K562 (cell line): ENCODE measurements around the gene ANXA1. TPM values are rescaled to one million over a fixed set of nuclear protein-coding genes. Genes with fewer than 3 reads are reported as not detected.

Experiments
- ATAC-seq: fragments of 200-7000 bp; cut with Tn5 transposase; 3 replicates; pipeline ENCODE4 v1.9.1; 2020; ENCODE audit warnings: moderate library complexity
- BruUV-seq: library from RNA; stranded (reverse); fragments of 400-500 nt; replicated peaks from 2 replicates; lab custom pipeline; 2021; lab: Mats Ljungman, UMichigan
- CTCF ChIA-PET: fragments of 300-600 bp; formaldehyde crosslinking; extraction: SDS; loops from one replicate; lab custom pipeline; 2021; ENCODE audit warnings: low intra/inter-chr PET ratio; lab: Yijun Ruan, JAX
- POLR2A ChIA-PET: fragments of 300-600, 350-650 bp; sonication (Branson Sonifier 250); formaldehyde crosslinking; extraction: SDS; loops from one replicate; lab custom pipeline; 2021; ENCODE audit warnings: antibody characterized with exemption, inconsistent platforms; lab: Yijun Ruan, JAX
- DNase-seq, 4 experiments: peaks; one replicate each; pipeline versions ENCODE4 v3.0.0 to v3.0.0-alpha.2; 2011 to 2018; ENCODE audit warnings: low spot score in 3 of 4, mixed read lengths in 3 of 4; ENCODE audit errors: extremely low read depth in 1 of 4
- FAIRE-seq: peaks from 2 replicates; lab custom pipeline; 2011; peaks lifted over from hg19 to GRCh38; lab: Jason Lieb, UNC
- H2AFZ ChIP-seq: 2 replicates; pipeline ENCODE4 v1.6.0; 2011; ENCODE audit warnings: low read depth, low read length, control low read depth, inconsistent platforms
- H3K27ac ChIP-seq: fragments of 200-600 bp; 3 replicates; pipeline ENCODE4 v1.8.0; 2011; ENCODE audit warnings: low read depth, mild to moderate bottlenecking, control low read depth, inconsistent platforms, low read length, moderate library complexity, mixed read lengths; ENCODE audit errors: extremely low read depth
- H3K27me3 ChIP-seq, 2 experiments: fragments of 300-600 bp in 1 of 2; 2 replicates in 1 of 2; 3 replicates in 1 of 2; pipeline versions ENCODE4 v1.6.0 to v1.8.0; 2011; ENCODE audit warnings: inconsistent platforms in 2 of 2, low read length in 2 of 2, mild to moderate bottlenecking in 1 of 2, mixed read lengths in 1 of 2, moderate library complexity in 1 of 2; ENCODE audit not compliant: control insufficient read depth in 2 of 2, insufficient read depth in 2 of 2
- H3K36me3 ChIP-seq: fragments of 300-600 bp; 3 replicates; pipeline ENCODE4 v1.8.0; 2011; ENCODE audit warnings: mild to moderate bottlenecking, low read length, inconsistent platforms; ENCODE audit not compliant: control insufficient read depth, insufficient read depth
- H3K4me1 ChIP-seq, 2 experiments: fragments of 200-600 bp in 1 of 2; replicated peaks in 1 of 2; 2 replicates in 1 of 2; 3 replicates in 1 of 2; pipeline versions ENCODE4 v1.5.1 to v1.8.0; 2011; ENCODE audit warnings: inconsistent platforms in 2 of 2, low read length in 2 of 2, mild to moderate bottlenecking in 1 of 2, mixed read lengths in 1 of 2, moderate library complexity in 1 of 2; ENCODE audit not compliant: control insufficient read depth in 2 of 2, insufficient read depth in 2 of 2
- H3K4me2 ChIP-seq: 2 replicates; pipeline ENCODE4 v1.6.1; 2011; ENCODE audit warnings: low read length, control low read depth, inconsistent platforms, mixed read lengths; ENCODE audit not compliant: insufficient read depth
- H3K4me3 ChIP-seq: fragments of 200-600 bp; sonication (generic), shearing (Covaris generic); 2 replicates; pipeline ENCODE4 v1.5.1; 2016; ENCODE audit warnings: control low read depth, inconsistent platforms
- H3K79me2 ChIP-seq: fragments of 200-600 bp; 3 replicates; pipeline ENCODE4 v1.8.0; 2011; ENCODE audit warnings: low read length, inconsistent platforms; ENCODE audit not compliant: control insufficient read depth, insufficient read depth
- H3K9ac ChIP-seq, 2 experiments: 2 replicates each; pipeline versions ENCODE4 v1.6.0 to v1.6.1; 2011; ENCODE audit warnings: low read depth in 2 of 2, low read length in 2 of 2, control low read depth in 1 of 2, inconsistent platforms in 1 of 2, mild to moderate bottlenecking in 1 of 2, mixed read lengths in 1 of 2; ENCODE audit not compliant: insufficient read depth in 1 of 2
- H3K9me1 ChIP-seq: one replicate; pipeline ENCODE4 v1.6.0; 2011; ENCODE audit warnings: inconsistent platforms, mild to moderate bottlenecking, low read length, moderate library complexity; ENCODE audit not compliant: control insufficient read depth, insufficient read depth
- H3K9me3 ChIP-seq: replicated peaks from 2 replicates; pipeline ENCODE4 v1.5.1; 2011; ENCODE audit warnings: low read depth, low read length, inconsistent platforms; ENCODE audit not compliant: control insufficient read depth, insufficient read depth
- H4K20me1 ChIP-seq: replicated peaks from 2 replicates; pipeline ENCODE4 v1.6.1; 2011; ENCODE audit warnings: low read length, inconsistent platforms, mixed read lengths; ENCODE audit not compliant: control insufficient read depth, insufficient read depth
- DMBX1 ChIP-seq: fragments of 250-450 bp; sonication (Bioruptor Pico); IDR thresholded peaks from 2 replicates; pipeline ENCODE4 v1.8.0; 2022; ENCODE audit warnings: inconsistent platforms, mild to moderate bottlenecking, moderate library complexity, borderline replicate concordance
- MAFF ChIP-seq: IDR thresholded peaks from 2 replicates; pipeline ENCODE4 v1.6.1; 2012; ENCODE audit warnings: low read length, improper control_type of control experiment
- MBD2 ChIP-seq: sonication (generic); IDR thresholded peaks from 2 replicates; pipeline ENCODE4 v1.6.1; 2016; ENCODE audit warnings: low read depth, borderline replicate concordance
- MCM3 ChIP-seq: fragments of 450-650 bp; IDR thresholded peaks from 2 replicates; pipeline ENCODE4 v1.6.1; 2016
- NR4A1 ChIP-seq, 2 experiments: fragments of 250-450 bp in 1 of 2; fragments of 450-650 bp in 1 of 2; sonication (Bioruptor Pico) in 1 of 2; IDR thresholded peaks; 2 replicates each; pipeline versions ENCODE4 v1.4.0 to v1.6.1; 2016 to 2020; ENCODE audit warnings: mild to moderate bottlenecking in 2 of 2, missing compliant biosample characterization in 1 of 2, missing genetic modification characterization in 1 of 2, moderate library complexity in 1 of 2
- POU5F1 ChIP-seq: fragments of 150-350 bp; IDR thresholded peaks from 2 replicates; pipeline ENCODE4 v1.6.1; 2014; ENCODE audit warnings: borderline replicate concordance, low read length, low read depth, mild to moderate bottlenecking; ENCODE audit not compliant: partially characterized antibody
- SMARCC2 ChIP-seq: fragments of 450-650 bp; IDR thresholded peaks from 2 replicates; pipeline ENCODE4 v1.6.1; 2017; ENCODE audit warnings: antibody characterized with exemption, moderate library complexity, mild to moderate bottlenecking, low read depth
- ZNF232 ChIP-seq: sonication (generic); formaldehyde crosslinking; IDR thresholded peaks from 2 replicates; pipeline ENCODE4 v1.8.0; 2022; ENCODE audit warnings: mild to moderate bottlenecking, missing genetic modification reagents
- ZZZ3 ChIP-seq: fragments of 450-650 bp; IDR thresholded peaks from 2 replicates; pipeline ENCODE4 v1.6.1; 2016; ENCODE audit warnings: antibody characterized with exemption, mild to moderate bottlenecking, moderate library complexity
- WGBS: fragments of 100-300 bp; shearing (Covaris generic); methylation state at CpG from one replicate; pipeline ENCODE4 v1.1.6; 2016; ENCODE audit warnings: low coverage, mixed read lengths; ENCODE audit not compliant: insufficient coverage; ENCODE audit errors: missing lambda C conversion rate; 5-methylcytosine and 5-hydroxymethylcytosine counted together
- in situ Hi-C: fragments of 300-500 bp; cut with MboI; formaldehyde crosslinking; loops from 4 replicates; pipeline ENCODE4 v1.15.0; 2018; ENCODE audit warnings: inconsistent platforms, mixed read lengths
- intact Hi-C: fragments of 100-400 bp; cut with micrococcal nuclease; formaldehyde crosslinking; loops from 2 replicates; pipeline ENCODE4 v1.14.2; 2022
- polyA plus RNA-seq, 8 experiments: library from polyadenylated mRNA; depleted of rRNA in 4 of 8; stranded (reverse) in 5 of 8; unstranded in 3 of 8; fragments of >200 nt; fragmentation: Nextera tagmentation in 2 of 8; fragmentation: Illumina TruSeq in 1 of 8; extraction: Ambion mirVana in 2 of 8; extraction: Trizol in 1 of 8; gene quantifications; 2 replicates each; pipeline versions ENCODE4 v1.2.1 to v1.2.3, GENCODE V29; 2011 to 2014; ENCODE audit warnings: inconsistent platforms in 1 of 8, missing spikeins in 1 of 8
- total RNA-seq, 7 experiments: library from RNA; depleted of rRNA in 6 of 7; stranded (reverse); fragments of >200 nt in 6 of 7; fragmentation: Illumina TruSeq in 2 of 7; extraction: Trizol in 2 of 7; gene quantifications; 2 replicates each; pipeline versions ENCODE4 v1.2.1 to v1.2.3, GENCODE V29; 2011 to 2021; ENCODE audit warnings: low replicate concordance in 1 of 7
- TF ChIP-seq, protein P1 (sequence below), 2 experiments: fragments of 450-650 bp; conservative IDR thresholded peaks; 2 replicates each; pipeline ENCODE4 v1.6.1; 2017; ENCODE audit warnings: mild to moderate bottlenecking in 2 of 2, moderate library complexity in 2 of 2

ANXA1 gene
- total and polyA plus RNA-seq, 9 of the 15 experiments (the other 6 are each of a cell fraction or from before 2014, with no cell fraction given), result 406 to 1,298 (median 620) TPM

DNA sequence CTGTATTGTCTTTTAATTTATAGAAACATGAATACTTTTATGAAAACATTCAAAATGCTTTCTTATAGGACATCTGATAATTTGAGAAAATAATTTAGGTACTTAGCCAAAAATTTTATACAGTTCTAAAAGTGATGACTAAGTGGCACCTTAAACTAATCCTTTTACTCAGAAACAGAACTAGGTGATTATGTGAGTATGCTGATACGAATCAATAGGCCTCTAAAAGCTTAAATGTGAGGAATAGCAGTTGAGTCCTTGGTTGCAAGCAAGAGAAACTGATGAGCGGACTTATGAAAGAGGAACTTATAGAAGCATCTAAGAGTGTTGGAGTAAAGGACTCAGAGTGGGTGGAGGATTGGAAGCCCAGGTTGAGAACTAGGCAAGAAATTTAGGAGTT, 26.4 kb downstream of the ANXA1 start:
- Histone ChIP-seq H3K27ac (no peak overlapping the region), H3K4me1 (no peaks in the 10 kb centered on the region), H3K9me1 (no peaks in the 10 kb centered on the region), H3K4me2 (no peak overlapping the region), H3K27me3 (no peaks in the 10 kb centered on the region), H2AFZ (no peak overlapping the region), H3K9me3 (no peaks in the 10 kb centered on the region), H3K79me2 (no peaks in the 10 kb centered on the region), H3K36me3 (no peaks in the 10 kb centered on the region), H3K4me3 (no peak overlapping the region), H4K20me1 (no peaks in the 10 kb centered on the region), H3K9ac (no peak overlapping the region)
- 71% methylated on average over 2 of the region's 2 CpGs for WGBS
- FAIRE-seq, result no peak
- BruUV-seq, result no TSS peak
- TF ChIP-seq MCM3 (no peak), ZZZ3 (no peak), MBD2 (no peak), DMBX1 (CRISPR knock-in tag) (no peak), POU5F1 (no peak), NR4A1 (CRISPR knock-in tag; IDR thresholded peaks at IDR 0.05) (no peak), NR4A1 (tag; IDR thresholded peaks at IDR 0.05) (no peak), ZNF232 (CRISPR knock-in tag) (no peak), MAFF (no peak), SMARCC2 (no peak)
- TF ChIP-seq, protein P1, sequence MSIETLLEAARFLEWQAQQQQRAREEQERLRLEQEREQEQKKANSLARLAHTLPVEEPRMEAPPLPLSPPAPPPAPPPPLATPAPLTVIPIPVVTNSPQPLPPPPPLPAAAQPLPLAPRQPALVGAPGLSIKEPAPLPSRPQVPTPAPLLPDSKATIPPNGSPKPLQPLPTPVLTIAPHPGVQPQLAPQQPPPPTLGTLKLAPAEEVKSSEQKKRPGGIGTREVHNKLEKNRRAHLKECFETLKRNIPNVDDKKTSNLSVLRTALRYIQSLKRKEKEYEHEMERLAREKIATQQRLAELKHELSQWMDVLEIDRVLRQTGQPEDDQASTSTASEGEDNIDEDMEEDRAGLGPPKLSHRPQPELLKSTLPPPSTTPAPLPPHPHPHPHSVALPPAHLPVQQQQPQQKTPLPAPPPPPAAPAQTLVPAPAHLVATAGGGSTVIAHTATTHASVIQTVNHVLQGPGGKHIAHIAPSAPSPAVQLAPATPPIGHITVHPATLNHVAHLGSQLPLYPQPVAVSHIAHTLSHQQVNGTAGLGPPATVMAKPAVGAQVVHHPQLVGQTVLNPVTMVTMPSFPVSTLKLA (conservative IDR thresholded peaks at IDR 0.05), result no peak
- ChIA-PET CTCF (no interaction called here), POLR2A (no interaction called here)
- no peak for DNase-seq
- no peak for ATAC-seq
- in situ Hi-C loops, result loop anchor here (5.0 to 25.0 kb wide), 2 partner anchors 71 to 891 kb away; no protein-coding TSS in a partner anchor
- intact Hi-C loops, result no loop called here
